Spinal cord (tissue), 10 donors: ENCODE results near the gene DPEP2. TPM values are rescaled to one million over a fixed set of nuclear protein-coding genes. Genes with fewer than 3 reads are reported as not detected.
"Not testable (repeated sequence)": the region's sequence is repeated elsewhere in the genome, so short reads cannot be mapped to it uniquely, and the experiment has no call there.

ENCODE experiments used
- DNase-seq, 6 donors: peaks; one replicate each; pipeline versions ENCODE4 v3.0.0 to v3.0.0-alpha.2; 2013 to 2015; ENCODE audit warnings: low spot score in 6 of 6, low read depth in 4 of 6
- H3K27ac ChIP-seq: one replicate; pipeline ENCODE4 v1.5.1; 2013; ENCODE audit warnings: low read depth, low read length, control low read depth
- H3K27me3 ChIP-seq: one replicate; pipeline ENCODE4 v1.6.1; 2013; ENCODE audit warnings: low read length; ENCODE audit not compliant: control insufficient read depth, insufficient read depth
- H3K36me3 ChIP-seq: one replicate; pipeline ENCODE4 v1.6.1; 2013; ENCODE audit warnings: low read length; ENCODE audit not compliant: control insufficient read depth, insufficient read depth
- H3K4me1 ChIP-seq: one replicate; pipeline ENCODE4 v1.6.1; 2013; ENCODE audit warnings: low read length; ENCODE audit not compliant: control insufficient read depth, insufficient read depth
- H3K4me3 ChIP-seq: one replicate; pipeline ENCODE4 v1.5.1; 2013; ENCODE audit warnings: low read depth, low read length, control low read depth
- H3K9me3 ChIP-seq: one replicate; pipeline ENCODE4 v1.6.1; 2013; ENCODE audit warnings: low read length; ENCODE audit not compliant: control insufficient read depth, insufficient read depth
- WGBS: methylation state at CpG from one replicate; pipeline ENCODE4 v1.1.5; 2013; ENCODE audit warnings: missing lambda C conversion rate; ENCODE audit not compliant: insufficient coverage; 5-methylcytosine and 5-hydroxymethylcytosine counted together
- long read RNA-seq, 4 donors: transcript quantifications; one replicate each; lab custom pipeline, GENCODE V29; 2026
- polyA plus RNA-seq, 2 donors: library from polyadenylated mRNA; unstranded; fragments of 120-200 nt; gene quantifications; one replicate each; pipeline ENCODE4 v1.2.1, GENCODE V29; 2013; ENCODE audit not compliant: insufficient read length in 2 of 2
- total RNA-seq, 2 donors: library from RNA; depleted of rRNA in 1 of 2; stranded (reverse); fragments of 120-200 nt in 1 of 2; fragments of >200 nt in 1 of 2; gene quantifications; one replicate each; pipeline versions ENCODE4 v1.2.3 to v1.2.4, GENCODE V29; 2013 to 2014
- donor health status: healthy.

Gene DPEP2, protein sequence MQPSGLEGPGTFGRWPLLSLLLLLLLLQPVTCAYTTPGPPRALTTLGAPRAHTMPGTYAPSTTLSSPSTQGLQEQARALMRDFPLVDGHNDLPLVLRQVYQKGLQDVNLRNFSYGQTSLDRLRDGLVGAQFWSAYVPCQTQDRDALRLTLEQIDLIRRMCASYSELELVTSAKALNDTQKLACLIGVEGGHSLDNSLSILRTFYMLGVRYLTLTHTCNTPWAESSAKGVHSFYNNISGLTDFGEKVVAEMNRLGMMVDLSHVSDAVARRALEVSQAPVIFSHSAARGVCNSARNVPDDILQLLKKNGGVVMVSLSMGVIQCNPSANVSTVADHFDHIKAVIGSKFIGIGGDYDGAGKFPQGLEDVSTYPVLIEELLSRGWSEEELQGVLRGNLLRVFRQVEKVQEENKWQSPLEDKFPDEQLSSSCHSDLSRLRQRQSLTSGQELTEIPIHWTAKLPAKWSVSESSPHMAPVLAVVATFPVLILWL
- total RNA-seq = 1 to 10 TPM; 2.7 to 3.0 TPM
- 1 to 10 TPM; 1.0 to 2.3 TPM for polyA plus RNA-seq
- long read RNA-seq, donor 1 = 0 reads
- long read RNA-seq, donor 2 = 0 reads
- long read RNA-seq, donor 3 = 0 reads
- long read RNA-seq, donor 4 = 0 reads

DNA sequence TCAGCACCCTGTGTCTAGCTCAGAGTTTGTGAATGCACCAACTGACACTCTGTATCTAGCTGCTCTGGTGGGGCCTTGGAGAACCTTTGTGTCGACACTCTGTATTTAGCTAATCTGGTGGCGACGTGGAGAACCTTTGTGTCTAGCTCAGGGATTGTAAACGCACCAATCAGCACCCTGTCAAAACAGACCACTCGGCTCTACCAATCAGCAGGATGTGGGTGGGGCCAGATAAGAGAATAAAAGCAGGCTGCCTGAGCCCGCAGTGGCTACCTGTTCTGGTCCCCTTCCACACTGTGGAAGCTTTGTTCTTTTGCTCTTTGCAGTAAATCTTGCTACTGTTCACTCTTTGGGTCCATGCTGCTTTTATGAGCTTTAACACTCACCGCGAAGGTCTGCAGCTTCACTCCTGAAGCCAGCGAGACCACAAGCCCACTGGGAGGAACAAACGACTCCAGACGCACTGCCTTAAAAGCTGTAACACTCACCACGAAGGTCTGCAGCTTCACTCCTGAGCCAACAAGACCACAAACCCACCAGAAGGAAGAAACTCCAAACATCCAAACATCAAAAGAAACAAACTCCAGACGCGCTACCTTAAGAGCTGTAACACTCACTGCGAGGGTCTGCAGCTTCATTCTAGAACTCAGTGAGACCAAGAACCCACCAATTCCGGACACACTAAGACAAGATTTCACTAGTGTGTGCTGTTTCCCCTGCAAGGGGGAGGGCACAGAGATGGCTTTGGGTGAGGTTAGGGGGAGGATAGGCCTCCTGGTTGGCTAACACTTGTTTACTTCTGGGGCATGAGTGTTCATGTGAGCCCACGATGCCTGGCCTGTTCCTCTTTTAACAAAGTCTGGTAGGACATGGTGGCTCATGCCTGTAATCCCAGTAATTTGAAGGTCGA, at the start of gene DPEP2:
DPEP2 (minus strand) TSS at position 706 of the 910 bp plus-strand sequence. CDS start 6,272 bp downstream, outside the sequence.
- not testable (repeated sequence) for H3K36me3 ChIP-seq, H3K4me1 ChIP-seq, H3K27me3 ChIP-seq, H3K4me3 ChIP-seq, DNase-seq, H3K9me3 ChIP-seq
- WGBS = 54% methylated on average over 10 of the region's 18 CpGs
- peak within 1 kb of the TSS; percentile 61 for H3K27ac ChIP-seq

DNA sequence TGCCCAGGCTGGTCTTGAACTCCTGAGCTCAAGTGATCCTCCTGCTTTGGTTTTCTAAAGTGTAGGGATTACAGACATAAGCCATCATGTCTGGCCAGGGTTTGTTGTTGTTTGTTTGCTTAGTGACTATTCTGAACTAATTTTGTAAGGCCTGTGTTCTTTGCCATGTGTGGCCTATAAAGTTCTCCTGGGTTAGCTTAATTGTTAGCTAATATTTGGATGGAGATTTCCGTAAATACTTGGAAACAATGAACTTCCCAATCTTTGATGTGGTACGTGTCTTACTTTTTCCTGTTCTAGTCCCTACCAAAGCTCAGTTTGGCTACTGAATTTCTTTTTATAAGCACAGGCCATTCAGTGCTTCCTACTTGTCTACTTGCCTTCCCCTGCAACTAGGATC, 48.7 kb upstream of the DPEP2 start:
- DNase-seq = no peak
- WGBS = 100% methylated on average over 2 of the region's 2 CpGs
- no peak overlapping the region for H3K4me3 ChIP-seq
- H3K36me3 ChIP-seq = peaks cover 38% of the 10 kb centered on the region
- no peaks in the 10 kb centered on the region for H3K4me1 ChIP-seq
- no peak overlapping the region for H3K27ac ChIP-seq
- H3K9me3 ChIP-seq = no peaks in the 10 kb centered on the region
- no peaks in the 10 kb centered on the region for H3K27me3 ChIP-seq

DNA sequence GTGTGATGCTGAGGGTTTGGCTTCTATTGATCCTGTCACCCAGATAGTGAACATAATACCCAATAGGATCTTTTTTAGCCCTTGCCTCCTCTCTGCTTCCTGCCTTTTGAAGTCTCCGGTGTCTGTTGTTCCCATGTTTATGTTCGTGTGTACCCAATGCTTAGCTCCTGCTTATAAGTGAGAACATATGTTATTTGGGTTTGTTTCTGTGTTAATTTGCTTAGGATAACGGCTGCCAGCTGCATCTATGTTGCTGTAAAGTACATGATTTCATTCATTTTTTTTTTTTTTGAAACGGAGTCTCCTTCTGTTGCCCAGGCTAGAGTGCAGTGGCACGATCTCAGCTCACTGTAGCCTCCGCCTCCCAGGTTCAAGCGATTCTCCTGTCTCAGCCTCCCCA, 46.8 kb upstream of the DPEP2 start:
- Histone ChIP-seq H3K4me1 (no peaks in the 10 kb centered on the region), H3K27ac (no peak overlapping the region), H3K36me3 (peaks cover 26% of the 10 kb centered on the region), H3K4me3 (no peak overlapping the region), H3K27me3 (no peaks in the 10 kb centered on the region), H3K9me3 (no peaks in the 10 kb centered on the region)
- peak in 1 of 6 donors; percentile 14 for DNase-seq
- WGBS = 97% methylated on average over 4 of the region's 7 CpGs

DNA sequence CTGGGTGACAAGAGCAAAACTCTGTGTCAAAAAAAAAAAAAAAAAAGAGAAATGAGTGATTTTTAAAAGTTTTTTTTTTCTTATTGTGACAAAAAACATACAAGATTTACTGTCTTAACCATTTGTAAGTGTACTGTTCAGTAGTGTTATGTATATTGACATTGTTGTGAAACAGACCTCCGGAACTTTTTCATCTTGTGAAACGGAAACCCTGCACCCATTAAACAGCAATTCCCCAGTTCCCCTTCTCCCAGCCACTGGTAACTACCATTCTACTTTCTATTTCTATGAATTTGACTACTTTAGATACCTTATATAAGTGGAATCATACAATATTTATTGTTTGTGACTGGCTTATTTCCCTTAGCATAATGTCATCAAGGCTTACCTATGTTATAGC, 42.5 kb upstream of the DPEP2 start:
- Histone ChIP-seq H3K27ac (no peak overlapping the region), H3K4me3 (no peak overlapping the region), H3K27me3 (no peaks in the 10 kb centered on the region), H3K36me3 (peaks cover 37% of the 10 kb centered on the region), H3K9me3 (no peaks in the 10 kb centered on the region), H3K4me1 (no peaks in the 10 kb centered on the region)
- DNase-seq = no peak
- no CpG with 5 or more reads among the region's 2 CpGs for WGBS

DNA sequence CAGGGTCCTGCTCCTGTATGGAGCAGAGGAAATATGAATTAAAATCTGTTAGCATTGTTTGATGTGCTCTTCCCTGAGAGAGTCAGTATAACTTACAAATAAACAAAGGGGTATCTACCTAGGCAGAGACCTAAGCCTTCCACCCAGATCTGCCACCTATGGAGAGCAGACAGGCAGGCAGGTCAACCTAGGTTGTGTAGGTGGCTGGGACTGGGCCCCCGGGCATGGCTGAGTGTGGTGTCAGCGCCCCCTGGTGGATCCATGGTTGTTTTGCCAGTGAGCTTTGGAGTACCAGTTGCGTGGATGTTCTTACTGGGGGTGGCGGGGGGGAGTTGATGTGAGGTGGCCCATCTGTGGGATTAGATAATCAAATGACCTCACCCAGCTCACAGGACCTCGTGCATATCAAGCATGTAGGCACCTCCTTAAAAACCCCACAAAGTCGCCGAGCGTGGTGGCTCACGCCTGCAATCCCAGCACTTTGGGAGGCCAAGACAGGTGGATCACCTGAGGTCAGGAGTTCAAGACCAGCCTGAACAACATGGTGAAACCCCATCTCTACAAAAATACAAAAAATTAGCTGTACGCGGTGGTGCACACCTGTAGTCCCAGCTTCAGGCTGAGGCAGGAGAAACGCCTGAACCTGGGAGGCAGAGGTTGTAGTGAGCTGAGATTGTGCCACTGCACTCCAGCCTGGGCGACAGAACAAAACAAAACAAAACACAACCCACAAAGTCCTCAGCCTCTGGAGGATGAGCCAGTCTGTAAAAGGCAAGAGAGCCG, 41.4 kb upstream of the DPEP2 start:
- 89% methylated on average over 7 of the region's 14 CpGs for WGBS
- no peaks in the 10 kb centered on the region for H3K9me3 ChIP-seq
- no peaks in the 10 kb centered on the region for H3K27me3 ChIP-seq
- H3K4me1 ChIP-seq = no peaks in the 10 kb centered on the region
- no peak overlapping the region for H3K4me3 ChIP-seq
- H3K36me3 ChIP-seq = peaks cover 36% of the 10 kb centered on the region
- no peak overlapping the region for H3K27ac ChIP-seq
- peak in 4 of 6 donors; percentile 17 to 79 (median 56) for DNase-seq

DNA sequence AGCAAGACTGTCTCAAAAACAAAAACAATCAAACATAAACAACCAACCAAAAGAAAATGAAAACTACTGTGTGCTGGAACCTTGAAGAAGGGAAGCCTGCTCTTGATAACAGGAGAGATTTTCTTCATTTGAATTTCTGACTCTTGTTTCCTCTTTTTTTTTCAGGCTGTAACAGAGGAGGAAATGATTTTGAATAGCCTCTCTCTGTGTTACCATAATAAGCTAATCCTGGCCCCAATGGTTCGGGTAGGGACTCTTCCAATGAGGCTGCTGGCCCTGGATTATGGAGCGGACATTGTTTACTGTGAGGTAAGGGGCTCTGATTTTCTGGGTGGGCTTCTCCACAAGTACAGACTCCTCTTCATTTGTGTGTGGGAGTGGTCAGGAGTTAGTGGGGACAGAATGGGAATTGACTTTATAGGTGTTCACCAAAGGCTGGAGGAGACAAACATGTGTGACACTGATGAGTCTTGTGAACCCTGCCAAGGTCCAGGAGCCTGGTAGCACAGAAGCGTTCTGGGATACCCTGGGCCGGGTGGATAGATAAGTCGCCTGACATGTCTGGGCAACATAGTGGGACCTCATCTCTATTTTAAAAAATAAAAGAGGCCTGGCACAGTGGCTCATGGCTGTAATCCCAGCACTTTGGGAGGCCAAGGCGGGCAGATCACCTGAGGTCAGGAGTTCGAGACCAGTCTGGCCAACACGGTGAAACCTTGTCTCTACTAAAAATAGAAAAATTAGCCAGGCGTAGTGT, 38.7 kb upstream of the DPEP2 start:
- Histone ChIP-seq H3K9me3 (no peaks in the 10 kb centered on the region), H3K4me3 (no peak overlapping the region), H3K27me3 (no peaks in the 10 kb centered on the region), H3K4me1 (no peaks in the 10 kb centered on the region), H3K27ac (no peak overlapping the region), H3K36me3 (peaks cover 24% of the 10 kb centered on the region)
- WGBS = 97% methylated on average over 7 of the region's 9 CpGs
- DNase-seq = no peak

DNA sequence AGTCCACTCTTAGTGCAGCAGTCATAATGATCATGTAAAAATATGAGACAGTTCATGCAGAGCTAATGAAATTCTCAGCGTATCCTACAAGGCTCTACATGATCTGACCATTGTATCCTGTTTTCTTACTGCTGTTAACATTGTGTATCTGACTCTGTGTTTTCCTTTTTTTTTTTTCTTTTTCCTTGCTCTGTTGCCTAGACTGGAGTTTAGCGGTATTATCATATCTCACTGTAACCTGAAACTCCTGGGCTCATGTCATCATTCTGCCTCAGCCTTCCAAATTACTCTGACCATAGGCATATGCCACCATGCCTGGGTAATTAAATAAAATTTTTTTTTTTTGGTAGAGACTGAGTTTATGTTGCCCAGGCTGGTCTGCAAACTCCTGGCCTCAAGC, 35.9 kb upstream of the DPEP2 start:
- no peaks in the 10 kb centered on the region for H3K4me1 ChIP-seq
- H3K36me3 ChIP-seq = peaks cover 18% of the 10 kb centered on the region
- no peak overlapping the region for H3K4me3 ChIP-seq
- no peaks in the 10 kb centered on the region for H3K9me3 ChIP-seq
- WGBS = no CpG with 5 or more reads among the region's 2 CpGs
- DNase-seq = no peak
- H3K27ac ChIP-seq = no peak overlapping the region
- no peaks in the 10 kb centered on the region for H3K27me3 ChIP-seq

DNA sequence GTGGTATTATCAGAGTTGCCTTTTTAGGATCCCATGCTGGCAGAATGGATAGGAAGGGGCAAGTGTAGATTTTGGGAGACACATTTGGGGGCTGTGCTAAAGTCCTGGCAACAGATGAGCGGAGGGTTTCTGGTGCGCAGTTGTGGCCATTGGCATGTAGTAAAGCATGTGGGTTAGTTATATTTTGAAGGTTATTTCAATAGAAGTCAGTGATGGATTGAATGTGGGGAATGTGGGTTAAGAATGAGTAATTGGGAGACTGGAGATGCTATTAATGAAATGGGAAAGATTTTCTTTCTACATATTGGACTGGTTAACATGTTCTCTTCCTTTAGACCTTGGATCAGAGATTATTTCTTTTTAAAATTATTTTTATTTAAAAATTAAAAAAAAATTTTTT, 33.8 kb upstream of the DPEP2 start:
- 88% methylated on average over 2 of the region's 2 CpGs for WGBS
- Histone ChIP-seq H3K36me3 (peaks cover 10% of the 10 kb centered on the region), H3K27me3 (no peaks in the 10 kb centered on the region), H3K4me3 (no peak overlapping the region), H3K27ac (no peak overlapping the region), H3K9me3 (no peaks in the 10 kb centered on the region), H3K4me1 (no peaks in the 10 kb centered on the region)
- DNase-seq = no peak
